Panc1 (cell line): ENCODE measurements around the gene ABCG1.

ENCODE experiments used
- CTCF ChIP-seq: fragments of 450-650 bp; IDR thresholded peaks from 2 replicates; pipeline ENCODE4 v1.5.1; 2017; ENCODE audit warnings: mild to moderate bottlenecking
- REST ChIP-seq, 2 experiments: IDR thresholded peaks; 2 replicates each; pipeline ENCODE4 v1.6.1; 2011 to 2012; ENCODE audit warnings: low read depth in 2 of 2, control low read depth in 1 of 2, low read length in 1 of 2, mild to moderate bottlenecking in 1 of 2, moderate library complexity in 1 of 2; ENCODE audit not compliant: insufficient read depth in 1 of 2

- TF ChIP-seq CTCF (no peak), REST (IDR thresholded peaks at IDR 0.05; ENCODE audit: insufficient read depth in 1 of 2, low read depth in 2 of 2, low read length in 1 of 2) (no peak)
These were observed 80.5 kb downstream of the ABCG1 start for GRCh38 chr21:42299324-42300044.
